Omental fat pad (tissue), 4 donors: ENCODE measurements around the gene TMEM108. TPM values are rescaled to one million over a fixed set of nuclear protein-coding genes. Genes with fewer than 3 reads are reported as not detected.

Experiments used
- ATAC-seq: fragments of 150-250 bp; one replicate; pipeline ENCODE4 v1.9.1; 2016; ENCODE audit warnings: mild to moderate bottlenecking, moderate library complexity; ENCODE audit not compliant: low FRiP score
- DNase-seq: peaks from one replicate; pipeline ENCODE4 v3.0.0-alpha.2; 2019; ENCODE audit warnings: low spot score
- CTCF ChIP-seq, 3 donors: fragments of 450-650 bp; IDR thresholded peaks; one replicate each; pipeline ENCODE4 v1.5.1; 2016 to 2017; ENCODE audit warnings: antibody characterized with exemption in 3 of 3, mild to moderate bottlenecking in 3 of 3, moderate library complexity in 2 of 3
- total RNA-seq, 4 donors: library from RNA; depleted of rRNA; stranded (reverse); fragments of >200 nt; gene quantifications; one replicate each; pipeline ENCODE4 v1.1.0, GENCODE V29; 2016

TMEM108 gene
- total RNA-seq, 4 donors from 2014 or later = 0.93 to 1.3 (median 0.96) TPM; not detected in 1

GRCh38 chr3:133189893-133190292 is 151.7 kb downstream of the TMEM108 start:
- no peak for ATAC-seq
- no peak for DNase-seq
- TF ChIP-seq CTCF (IDR thresholded peaks at IDR 0.05) = no peak

- DNase-seq (no peak), ATAC-seq (no peak)
- TF ChIP-seq CTCF (IDR thresholded peaks at IDR 0.05) = no peak
Measured at GRCh38 chr3:133191818-133192217, 153.6 kb downstream of the TMEM108 start.

- DNase-seq = no peak
- ATAC-seq = no peak
- TF ChIP-seq CTCF (IDR thresholded peaks at IDR 0.05) = no peak
Measured at GRCh38 chr3:133192363-133192945, 154.3 kb downstream of the TMEM108 start.

- no peak for ATAC-seq
- TF ChIP-seq CTCF (IDR thresholded peaks at IDR 0.05) = no peak
- no peak for DNase-seq
Measured at GRCh38 chr3:133192967-133193366, 154.8 kb downstream of the TMEM108 start.

GRCh38 chr3:133196527-133196926 is 158.3 kb downstream of the TMEM108 start:
- ATAC-seq (no peak), DNase-seq (no peak)
- no peak for TF ChIP-seq CTCF (IDR thresholded peaks at IDR 0.05)

- no peak for ATAC-seq
- TF ChIP-seq CTCF (IDR thresholded peaks at IDR 0.05) = no peak
- DNase-seq = no peak
Measured at GRCh38 chr3:133197619-133198018, 159.4 kb downstream of the TMEM108 start.

- ATAC-seq = no peak
- DNase-seq = no peak
- no peak for TF ChIP-seq CTCF (IDR thresholded peaks at IDR 0.05)
Measured at GRCh38 chr3:133206921-133207320, 168.7 kb downstream of the TMEM108 start.
